HFF-Myc (cell line): Measurements from ENCODE around the gene HRAS.

Experiments used
- DNase-seq: peaks from one replicate; pipeline ENCODE4 v3.0.0-alpha.2; 2011; ENCODE audit warnings: low read depth; ENCODE audit errors: extremely low read depth
- H3K4me3 ChIP-seq: replicated peaks from 2 replicates; pipeline ENCODE4 v1.5.1; 2011; ENCODE audit warnings: low read depth, mild to moderate bottlenecking, control low read depth, low read length
- TF ChIP-seq, protein P1 (sequence below): IDR thresholded peaks from 2 replicates; pipeline ENCODE4 v1.5.1; 2012; ENCODE audit warnings: mild to moderate bottlenecking, low read depth, low read length, control low read depth; ENCODE audit errors: missing control alignments

Gene HRAS

DNA sequence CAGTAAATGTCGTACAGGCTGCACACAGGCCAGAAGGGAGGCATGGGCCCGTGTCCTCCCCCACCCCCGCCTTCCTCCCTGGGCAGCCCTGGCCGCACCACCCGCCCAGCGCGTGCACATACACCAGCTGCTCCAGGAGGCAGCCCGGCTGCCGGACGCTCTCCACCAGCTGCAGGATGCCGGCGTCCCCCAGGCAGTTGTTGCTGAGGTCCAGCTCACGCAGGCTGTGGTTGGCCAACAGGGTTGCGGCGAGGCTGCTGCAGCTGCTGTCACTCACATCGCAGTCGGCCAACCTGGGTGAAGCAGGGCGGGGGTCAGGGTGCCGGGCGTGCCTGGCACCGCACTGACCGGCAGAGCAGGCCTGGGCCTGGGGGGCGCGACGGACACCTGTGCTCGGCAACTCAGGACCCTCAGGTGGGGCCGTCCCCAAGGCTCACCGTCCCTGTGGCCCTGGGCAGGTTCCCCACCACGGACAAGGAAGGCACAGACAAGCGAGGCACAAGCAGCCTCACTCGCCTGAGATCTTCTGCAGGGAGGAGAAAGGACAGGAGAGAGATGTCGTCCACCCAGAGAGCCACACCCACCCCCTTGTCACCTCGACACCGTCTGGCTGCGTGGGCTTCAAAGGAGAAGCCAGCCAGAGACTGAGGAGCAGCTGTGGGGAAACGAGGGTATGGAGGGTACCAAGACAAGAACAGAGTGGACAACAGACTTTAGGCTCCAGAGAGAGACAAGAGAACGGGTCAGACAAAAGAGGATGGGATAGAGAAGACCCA lies 40.4 kb downstream of the HRAS start:
- no peak overlapping the region for H3K4me3 ChIP-seq
- DNase-seq: no peak
- TF ChIP-seq, protein P1, sequence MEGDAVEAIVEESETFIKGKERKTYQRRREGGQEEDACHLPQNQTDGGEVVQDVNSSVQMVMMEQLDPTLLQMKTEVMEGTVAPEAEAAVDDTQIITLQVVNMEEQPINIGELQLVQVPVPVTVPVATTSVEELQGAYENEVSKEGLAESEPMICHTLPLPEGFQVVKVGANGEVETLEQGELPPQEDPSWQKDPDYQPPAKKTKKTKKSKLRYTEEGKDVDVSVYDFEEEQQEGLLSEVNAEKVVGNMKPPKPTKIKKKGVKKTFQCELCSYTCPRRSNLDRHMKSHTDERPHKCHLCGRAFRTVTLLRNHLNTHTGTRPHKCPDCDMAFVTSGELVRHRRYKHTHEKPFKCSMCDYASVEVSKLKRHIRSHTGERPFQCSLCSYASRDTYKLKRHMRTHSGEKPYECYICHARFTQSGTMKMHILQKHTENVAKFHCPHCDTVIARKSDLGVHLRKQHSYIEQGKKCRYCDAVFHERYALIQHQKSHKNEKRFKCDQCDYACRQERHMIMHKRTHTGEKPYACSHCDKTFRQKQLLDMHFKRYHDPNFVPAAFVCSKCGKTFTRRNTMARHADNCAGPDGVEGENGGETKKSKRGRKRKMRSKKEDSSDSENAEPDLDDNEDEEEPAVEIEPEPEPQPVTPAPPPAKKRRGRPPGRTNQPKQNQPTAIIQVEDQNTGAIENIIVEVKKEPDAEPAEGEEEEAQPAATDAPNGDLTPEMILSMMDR: no peak

DNA sequence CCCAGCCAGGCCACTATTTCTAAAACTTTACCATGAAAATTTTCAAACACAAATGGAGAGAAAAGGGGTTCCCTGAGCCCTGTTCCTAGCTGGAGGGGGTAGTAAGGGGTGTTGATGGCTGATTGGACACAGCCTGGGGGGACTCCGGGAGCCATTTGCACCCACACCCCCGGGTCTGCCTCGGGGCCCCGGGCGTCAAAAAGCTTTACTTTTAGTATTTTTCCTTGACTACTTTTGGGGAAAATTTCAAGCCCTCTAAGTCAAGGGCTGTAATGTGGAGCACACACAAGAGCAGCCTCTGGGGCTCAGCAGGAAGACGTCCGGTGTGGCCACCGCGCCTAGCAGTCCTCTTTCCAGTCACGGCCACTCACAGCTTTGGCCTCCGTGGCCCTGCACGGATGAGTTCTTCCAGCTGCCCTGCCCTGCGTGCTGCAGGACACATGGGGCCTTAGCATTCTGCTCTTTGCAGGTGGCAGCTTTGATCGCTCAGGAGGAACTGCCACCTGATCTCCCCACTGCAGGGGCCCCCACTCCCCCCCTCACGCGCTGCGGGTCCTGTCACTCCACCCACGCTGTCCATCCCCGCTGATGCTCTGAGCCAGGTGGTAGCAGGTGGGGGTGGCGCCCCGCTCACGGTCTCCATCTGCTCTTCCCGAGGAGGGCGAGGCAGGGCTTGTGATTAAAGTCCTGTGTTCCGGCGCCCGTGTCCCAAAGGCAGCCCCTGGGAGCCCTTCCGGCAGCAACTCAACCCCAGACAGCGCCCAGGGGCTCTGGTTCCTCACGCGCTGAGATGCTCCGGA lies 42.7 kb downstream of the HRAS start:
- TF ChIP-seq, protein P1: no peak
- no peak overlapping the region for H3K4me3 ChIP-seq
- no peak for DNase-seq

DNA sequence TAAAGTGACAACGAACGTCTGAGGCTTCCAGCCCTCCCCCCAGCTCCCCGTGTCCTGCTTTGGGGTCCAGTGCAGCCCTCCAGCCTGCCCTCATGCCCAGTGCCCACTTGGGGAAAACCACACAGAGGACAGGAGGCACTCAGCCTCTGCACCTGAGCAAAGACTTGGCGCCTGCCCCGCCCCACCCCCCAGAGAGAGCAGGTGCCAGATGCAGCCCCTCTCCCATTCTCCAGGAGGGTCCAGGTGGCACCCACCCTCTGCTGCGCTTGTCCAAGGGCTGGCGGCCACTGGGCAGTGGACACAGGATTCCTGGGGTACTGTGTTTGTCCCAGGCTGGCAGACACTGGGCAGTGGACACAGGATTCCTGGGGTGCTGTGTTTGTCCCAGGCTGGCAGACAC lies 44.0 kb downstream of the HRAS start:
- DNase-seq: no peak
- TF ChIP-seq, protein P1: no peak
- H3K4me3 ChIP-seq: no peak overlapping the region

DNA sequence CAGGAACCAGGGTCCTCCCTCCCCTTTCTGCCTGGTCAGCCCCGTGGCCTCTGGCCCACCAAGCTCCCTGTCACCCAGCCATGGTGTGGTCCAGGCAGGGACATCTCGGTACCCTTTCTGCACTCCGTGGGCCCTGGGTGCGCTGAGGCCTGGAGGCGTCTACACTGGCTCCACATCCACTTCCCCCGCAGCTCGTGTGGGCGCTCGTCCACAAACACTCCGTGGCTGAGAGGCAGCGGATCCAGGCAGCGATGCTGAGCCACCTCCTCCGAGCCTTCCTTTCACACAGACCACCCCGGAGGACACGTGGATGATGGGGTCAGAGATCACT lies 44.5 kb downstream of the HRAS start:
- no peak for DNase-seq
- TF ChIP-seq, protein P1: no peak
- H3K4me3 ChIP-seq: no peak overlapping the region

DNA sequence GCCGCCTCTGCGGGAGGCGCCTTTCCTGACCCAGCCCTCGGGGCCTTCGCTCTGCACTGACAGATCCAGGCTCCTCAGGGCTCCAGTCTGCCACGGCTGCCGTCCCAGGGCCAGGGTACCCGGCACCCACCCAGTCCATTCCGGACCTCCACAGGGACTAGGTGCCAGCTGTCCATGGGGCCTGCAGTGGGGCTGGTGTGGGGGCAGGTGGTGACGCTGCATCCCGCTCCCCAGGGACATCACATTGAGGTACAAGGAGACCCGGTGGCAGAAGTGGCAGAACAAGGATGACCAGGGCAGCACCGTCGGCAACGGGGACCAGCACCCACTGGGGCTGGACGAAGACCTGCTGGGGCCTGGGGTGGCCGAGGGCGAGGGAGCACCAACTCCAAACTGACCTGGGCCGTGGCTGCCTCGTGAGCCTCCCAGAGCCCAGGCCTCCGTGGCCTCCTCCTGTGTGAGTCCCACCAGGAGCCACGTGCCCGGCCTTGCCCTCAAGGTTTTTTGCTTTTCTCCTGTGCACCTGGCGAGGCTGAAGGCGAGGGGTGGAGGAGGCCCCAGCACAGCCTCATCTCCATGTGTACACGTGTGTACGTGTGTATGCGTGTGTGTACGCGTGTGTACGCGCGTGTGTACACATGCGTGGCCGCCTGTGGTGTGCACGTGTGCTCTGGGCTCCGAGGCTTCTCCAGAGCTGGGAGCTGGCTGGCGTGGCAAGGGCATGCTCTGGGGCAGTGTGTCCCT lies 45.0 kb downstream of the HRAS start:
- H3K4me3 ChIP-seq: no peak overlapping the region
- TF ChIP-seq, protein P1: no peak
- no peak for DNase-seq

DNA sequence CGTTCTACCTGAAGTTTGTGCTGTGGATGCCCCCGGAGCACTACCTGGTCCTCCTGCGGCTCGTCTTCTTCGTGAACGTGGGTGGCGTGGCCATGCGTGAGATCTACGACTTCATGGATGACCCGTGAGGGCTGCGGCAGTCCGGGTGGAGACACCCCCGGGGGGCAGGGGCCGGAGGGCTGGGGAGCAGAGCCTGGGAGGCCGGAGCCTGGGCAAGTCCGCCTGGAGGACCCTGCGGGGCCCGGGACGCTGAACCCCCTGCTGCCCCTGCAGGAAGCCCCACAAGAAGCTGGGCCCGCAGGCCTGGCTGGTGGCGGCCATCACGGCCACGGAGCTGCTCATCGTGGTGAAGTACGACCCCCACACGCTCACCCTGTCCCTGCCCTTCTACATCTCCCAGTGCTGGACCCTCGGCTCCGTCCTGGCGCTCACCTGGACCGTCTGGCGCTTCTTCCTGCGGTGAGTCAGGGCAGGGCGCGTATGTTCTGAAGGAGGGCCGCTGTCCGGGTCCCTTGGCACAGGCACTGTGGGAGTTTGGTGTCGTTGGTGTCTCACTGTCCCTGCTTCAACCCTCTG lies 45.7 kb downstream of the HRAS start:
- no peak for DNase-seq
- TF ChIP-seq, protein P1: no peak
- no peak overlapping the region for H3K4me3 ChIP-seq
